HepG2 (cell line): Measurements from ENCODE around the gene SECTM1. TPM values are rescaled to one million over a fixed set of nuclear protein-coding genes. Genes with fewer than 3 reads are reported as not detected.

Experiments used
- AGO1 ChIP-seq: fragments of 200-400 bp; formaldehyde crosslinking; IDR thresholded peaks from 2 replicates; pipeline ENCODE4 v1.6.1; 2017; ENCODE audit warnings: mild to moderate bottlenecking, low read depth, low read length, moderate library complexity; ENCODE audit not compliant: poor library complexity, severe bottlenecking
- CENPT ChIP-seq: sonication (generic); formaldehyde crosslinking; IDR thresholded peaks from 2 replicates; pipeline ENCODE4 v1.8.0; 2022; ENCODE audit warnings: low read depth, mild to moderate bottlenecking, moderate library complexity, missing genetic modification reagents
- DNMT1 ChIP-seq: sonication (generic); formaldehyde crosslinking; IDR thresholded peaks from 2 replicates; pipeline ENCODE4 v1.5.1; 2020; ENCODE audit warnings: mild to moderate bottlenecking, missing genetic modification reagents
- ELF1 ChIP-seq: sonication (generic); formaldehyde crosslinking; IDR thresholded peaks from 2 replicates; pipeline ENCODE4 v1.4.0; 2020; ENCODE audit warnings: missing genetic modification reagents
- ELF3 ChIP-seq: IDR thresholded peaks from 2 replicates; pipeline ENCODE4 v1.6.1; 2016; ENCODE audit warnings: missing genetic modification reagents, missing compliant biosample characterization
- GTF2F1 ChIP-seq: fragments of 150-350 bp; IDR thresholded peaks from 2 replicates; pipeline ENCODE4 v1.6.1; 2014; ENCODE audit warnings: low read length
- HNRNPK ChIP-seq: fragments of 200-400 bp; formaldehyde crosslinking; IDR thresholded peaks from 2 replicates; pipeline ENCODE4 v1.6.1; 2018; ENCODE audit warnings: low read length, low read depth, moderate library complexity, mild to moderate bottlenecking; ENCODE audit not compliant: poor library complexity, severe bottlenecking
- ISL2 ChIP-seq: sonication (generic); formaldehyde crosslinking; IDR thresholded peaks from 2 replicates; pipeline ENCODE4 v1.5.0; 2020; ENCODE audit warnings: missing genetic modification reagents
- JUN ChIP-seq: sonication (generic); formaldehyde crosslinking; IDR thresholded peaks from 2 replicates; pipeline ENCODE4 v1.4.0; 2020; ENCODE audit warnings: mild to moderate bottlenecking, missing genetic modification reagents
- ONECUT2 ChIP-seq: sonication (generic); formaldehyde crosslinking; IDR thresholded peaks from 2 replicates; pipeline ENCODE4 v1.4.0; 2020; ENCODE audit warnings: missing genetic modification reagents
- REXO4 ChIP-seq: sonication (generic); formaldehyde crosslinking; IDR thresholded peaks from 2 replicates; pipeline ENCODE4 v1.8.0; 2022; ENCODE audit warnings: missing genetic modification reagents, mild to moderate bottlenecking, borderline replicate concordance
- RFX5 ChIP-seq: IDR thresholded peaks from 2 replicates; pipeline ENCODE4 v1.6.1; 2011; ENCODE audit warnings: low read depth, low read length, improper control_type of control experiment
- SMYD3 ChIP-seq: sonication (generic); formaldehyde crosslinking; IDR thresholded peaks from 2 replicates; pipeline ENCODE4 v1.8.1; 2023; ENCODE audit warnings: mild to moderate bottlenecking, missing genetic modification reagents
- USF2 ChIP-seq, 2 experiments: sonication (generic) in 1 of 2; formaldehyde crosslinking in 1 of 2; IDR thresholded peaks; 2 replicates each; pipeline versions ENCODE4 v1.5.1 to v1.6.1; 2011 to 2020; ENCODE audit warnings: borderline replicate concordance in 1 of 2, low read depth in 1 of 2, low read length in 1 of 2, mild to moderate bottlenecking in 1 of 2, missing genetic modification reagents in 1 of 2, moderate library complexity in 1 of 2
- ZFP1 ChIP-seq: IDR thresholded peaks from 2 replicates; pipeline ENCODE4 v1.6.1; 2016
- ZKSCAN8 ChIP-seq: IDR thresholded peaks from 2 replicates; pipeline ENCODE4 v1.6.1; 2016; ENCODE audit warnings: borderline replicate concordance, missing genetic modification reagents, missing compliant biosample characterization
- ZMAT5 ChIP-seq: sonication (generic); formaldehyde crosslinking; IDR thresholded peaks from 2 replicates; pipeline ENCODE4 v1.5.0; 2020; ENCODE audit warnings: mild to moderate bottlenecking, low read depth, missing genetic modification reagents, borderline replicate concordance
- ZNF142 ChIP-seq: sonication (generic); formaldehyde crosslinking; IDR thresholded peaks from 2 replicates; pipeline ENCODE4 v1.4.0; 2020; ENCODE audit warnings: missing genetic modification reagents
- ZNF205 ChIP-seq: IDR thresholded peaks from 2 replicates; pipeline ENCODE4 v1.6.1; 2018; ENCODE audit warnings: missing biosample characterization, missing genetic modification reagents
- polyA plus RNA-seq, 8 experiments: library from polyadenylated mRNA; depleted of rRNA in 3 of 8; stranded (reverse) in 7 of 8; unstranded in 1 of 8; fragments of >200 nt; fragmentation: Illumina TruSeq in 4 of 8; extraction: Trizol in 4 of 8; gene quantifications; 2 replicates each; pipeline versions ENCODE4 v1.2.1 to v1.2.3, GENCODE V29; 2011 to 2016; ENCODE audit warnings: low read depth in 4 of 8, missing spikeins in 1 of 8, mixed read lengths in 1 of 8; ENCODE audit not compliant: insufficient read depth in 1 of 8
- total RNA-seq, 5 experiments: library from RNA; depleted of rRNA; stranded (reverse); fragments of >200 nt; fragmentation: Illumina TruSeq; extraction: Trizol; gene quantifications; 2 replicates each; pipeline ENCODE4 v1.2.3, GENCODE V29; 2016; ENCODE audit warnings: low read depth in 1 of 5
- TF ChIP-seq, protein P1 (sequence below): sonication (generic); formaldehyde crosslinking; IDR thresholded peaks from 2 replicates; pipeline ENCODE4 v1.4.0; 2020; ENCODE audit warnings: mild to moderate bottlenecking, missing genetic modification reagents

Gene SECTM1
- total and polyA plus RNA-seq, 2 of the 13 experiments (the other 11 are each of a cell fraction or from before 2014, with no cell fraction given), result 3.5 to 5.3 TPM

- TF ChIP-seq ZNF142 (CRISPR knock-in tag) (no peak), ISL2 (CRISPR knock-in tag) (no peak), RFX5 (no peak), CENPT (no peak), ONECUT2 (CRISPR knock-in tag) (no peak), ZKSCAN8 (CRISPR knock-in tag) (no peak), ELF1 (CRISPR knock-in tag) (0 out of 2 replicates have a peak, but pooled peaks have one; percentile 17), GTF2F1 (no peak), SMYD3 (CRISPR knock-in tag) (no peak), JUN (CRISPR knock-in tag) (no peak), ZMAT5 (no peak), ZFP1 (CRISPR knock-in tag) (no peak), USF2 (IDR thresholded peaks at IDR 0.05; ENCODE audit: low read depth, low read length) (no peak), USF2 (CRISPR knock-in tag; IDR thresholded peaks at IDR 0.05; ENCODE audit: borderline replicate concordance) (no peak), HNRNPK (peak; percentile 90), REXO4 (CRISPR knock-in tag) (no peak), ELF3 (CRISPR knock-in tag) (no peak), DNMT1 (CRISPR knock-in tag) (no peak; the same call in 1 of the 2 replicates), AGO1 (peak; percentile 96), ZNF205 (no peak)
- TF ChIP-seq, protein P1, sequence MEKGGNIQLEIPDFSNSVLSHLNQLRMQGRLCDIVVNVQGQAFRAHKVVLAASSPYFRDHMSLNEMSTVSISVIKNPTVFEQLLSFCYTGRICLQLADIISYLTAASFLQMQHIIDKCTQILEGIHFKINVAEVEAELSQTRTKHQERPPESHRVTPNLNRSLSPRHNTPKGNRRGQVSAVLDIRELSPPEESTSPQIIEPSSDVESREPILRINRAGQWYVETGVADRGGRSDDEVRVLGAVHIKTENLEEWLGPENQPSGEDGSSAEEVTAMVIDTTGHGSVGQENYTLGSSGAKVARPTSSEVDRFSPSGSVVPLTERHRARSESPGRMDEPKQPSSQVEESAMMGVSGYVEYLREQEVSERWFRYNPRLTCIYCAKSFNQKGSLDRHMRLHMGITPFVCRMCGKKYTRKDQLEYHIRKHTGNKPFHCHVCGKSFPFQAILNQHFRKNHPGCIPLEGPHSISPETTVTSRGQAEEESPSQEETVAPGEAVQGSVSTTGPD (CRISPR knock-in tag), result no peak
Observed at GRCh38 chr17:82272495-82273326, 60.9 kb downstream of the SECTM1 start (continued).
